Testis (tissue), 3 donors: ENCODE results near the gene CSRNP2. TPM values are rescaled to one million over a fixed set of nuclear protein-coding genes. Genes with fewer than 3 reads are reported as not detected.
A peak's percentile ranks its signal among the peaks of the same experiment; 100 is the strongest.
"Not testable (repeated sequence)": the region's sequence is repeated elsewhere in the genome, so short reads cannot be mapped to it uniquely, and the experiment has no call there.

Source experiments
- DNase-seq: peaks from one replicate; pipeline ENCODE4 v3.0.0-alpha.2; 2019
- H3K27ac ChIP-seq, 2 donors: fragments of 200-600 bp; sonication (generic); one replicate each; pipeline ENCODE4 v1.5.1; 2019
- H3K27me3 ChIP-seq: fragments of 200-600 bp; sonication (generic); one replicate; pipeline ENCODE4 v1.5.1; 2019
- H3K36me3 ChIP-seq: fragments of 200-600 bp; sonication (generic); one replicate; pipeline ENCODE4 v1.5.1; 2017; ENCODE audit warnings: low read depth; ENCODE audit errors: missing control alignments
- H3K4me1 ChIP-seq: fragments of 200-600 bp; sonication (generic); one replicate; pipeline ENCODE4 v1.5.1; 2019
- H3K4me3 ChIP-seq, 2 donors: fragments of 200-600 bp; sonication (generic); one replicate each; pipeline ENCODE4 v1.5.1; 2017 to 2019
- H3K9me3 ChIP-seq: fragments of 200-600 bp; sonication (generic); one replicate; pipeline ENCODE4 v1.5.1; 2017
- POLR2A ChIP-seq: fragments of 450-650 bp; IDR thresholded peaks from one replicate; pipeline ENCODE4 v1.6.1; 2017; ENCODE audit warnings: antibody characterized with exemption, mild to moderate bottlenecking, moderate library complexity
- WGBS, 2 donors: methylation state at CpG; one replicate each; pipeline ENCODE4 v1.1.5; 2018; 5-methylcytosine and 5-hydroxymethylcytosine counted together
- intact Hi-C: fragments of 100-400 bp; cut with DNase I; formaldehyde crosslinking; loops from one replicate; pipeline ENCODE4 v1.15.1; 2023; ENCODE audit warnings: low total_unique reads
- polyA plus RNA-seq: library from polyadenylated mRNA; stranded (reverse); fragments of 350-450 nt; fragmentation: Illumina TruSeq; extraction: RNeasy Lipid Tissue Mini Kit (QIAGEN cat#74804); gene quantifications from one replicate; pipeline ENCODE4 v1.2.3, GENCODE V29; 2014; ENCODE audit warnings: low read depth, low replicate concordance; ENCODE audit not compliant: insufficient read depth
- total RNA-seq, 2 donors: library from RNA; depleted of rRNA; stranded (reverse); fragments of >200 nt; gene quantifications; one replicate each; pipeline ENCODE4 v1.2.3, GENCODE V29; 2016
- TF ChIP-seq, protein P1 (sequence below), 3 experiments: fragments of 450-650 bp in 2 of 3; fragments of 200-600 bp in 1 of 3; sonication (generic) in 1 of 3; IDR thresholded peaks; one replicate each; pipeline ENCODE4 v1.5.1; 2016 to 2019; ENCODE audit warnings: antibody characterized with exemption in 3 of 3, mild to moderate bottlenecking in 2 of 3, moderate library complexity in 1 of 3

Gene CSRNP2
- total and polyA plus RNA-seq, 3 donors from 2014 or later, result 67.6 to 85.3 (median 74.8) TPM

DNA sequence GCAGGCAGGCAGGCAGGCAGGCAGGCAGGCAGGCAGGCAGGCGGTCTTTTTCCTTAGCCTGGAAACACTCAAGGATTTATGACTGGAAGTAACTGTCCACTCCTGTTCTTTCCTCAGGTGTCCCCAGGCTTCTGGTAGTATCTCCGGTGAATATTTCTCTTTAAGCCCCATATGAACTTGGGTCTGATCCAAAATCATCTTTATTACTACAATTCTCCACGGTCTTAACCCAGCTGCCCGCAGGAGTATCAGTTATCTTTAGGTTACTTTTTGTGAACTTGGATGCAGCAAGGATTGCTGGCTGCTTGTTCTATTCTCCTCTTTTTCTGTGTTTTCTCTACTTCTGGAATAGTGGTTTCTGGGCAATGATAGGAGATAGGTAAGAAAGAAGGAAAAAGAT is 3.3 kb downstream of the CSRNP2 start:
- no peak for DNase-seq
- Histone ChIP-seq H3K4me3 (no peak overlapping the region), H3K4me1 (peaks cover 44% of the 10 kb centered on the region), H3K27me3 (no peaks in the 10 kb centered on the region), H3K27ac (no peak overlapping the region), H3K36me3 (no peaks in the 10 kb centered on the region), H3K9me3 (no peaks in the 10 kb centered on the region)
- intact Hi-C loops, result no loop called here
- WGBS, 2 donors, result 56 to 71% methylated on average over 4 of the region's 4 CpGs
- TF ChIP-seq POLR2A, result no peak
- TF ChIP-seq, protein P1, sequence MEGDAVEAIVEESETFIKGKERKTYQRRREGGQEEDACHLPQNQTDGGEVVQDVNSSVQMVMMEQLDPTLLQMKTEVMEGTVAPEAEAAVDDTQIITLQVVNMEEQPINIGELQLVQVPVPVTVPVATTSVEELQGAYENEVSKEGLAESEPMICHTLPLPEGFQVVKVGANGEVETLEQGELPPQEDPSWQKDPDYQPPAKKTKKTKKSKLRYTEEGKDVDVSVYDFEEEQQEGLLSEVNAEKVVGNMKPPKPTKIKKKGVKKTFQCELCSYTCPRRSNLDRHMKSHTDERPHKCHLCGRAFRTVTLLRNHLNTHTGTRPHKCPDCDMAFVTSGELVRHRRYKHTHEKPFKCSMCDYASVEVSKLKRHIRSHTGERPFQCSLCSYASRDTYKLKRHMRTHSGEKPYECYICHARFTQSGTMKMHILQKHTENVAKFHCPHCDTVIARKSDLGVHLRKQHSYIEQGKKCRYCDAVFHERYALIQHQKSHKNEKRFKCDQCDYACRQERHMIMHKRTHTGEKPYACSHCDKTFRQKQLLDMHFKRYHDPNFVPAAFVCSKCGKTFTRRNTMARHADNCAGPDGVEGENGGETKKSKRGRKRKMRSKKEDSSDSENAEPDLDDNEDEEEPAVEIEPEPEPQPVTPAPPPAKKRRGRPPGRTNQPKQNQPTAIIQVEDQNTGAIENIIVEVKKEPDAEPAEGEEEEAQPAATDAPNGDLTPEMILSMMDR (IDR thresholded peaks at IDR 0.05), result no peak

DNA sequence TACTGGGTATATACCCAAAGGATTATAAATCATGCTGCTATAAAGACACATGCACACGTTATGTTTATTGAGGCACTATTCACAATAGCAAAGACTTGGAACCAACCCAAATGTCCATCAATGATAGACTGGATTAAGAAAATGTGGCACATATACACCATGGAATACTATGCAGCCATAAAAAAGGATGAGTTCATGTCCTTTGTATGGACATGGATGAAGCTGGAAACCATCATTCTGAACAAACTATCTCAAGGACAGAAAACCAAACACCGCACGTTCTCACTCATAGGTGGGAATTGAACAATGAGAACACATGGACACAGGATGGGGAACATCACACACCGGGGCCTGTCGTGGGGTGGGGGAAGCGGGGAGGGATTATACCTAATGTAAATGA is 4.5 kb downstream of the CSRNP2 start:
- H3K4me3 ChIP-seq, intact Hi-C loops, H3K27me3 ChIP-seq, DNase-seq, H3K9me3 ChIP-seq, H3K36me3 ChIP-seq, H3K27ac ChIP-seq: not testable (repeated sequence)
- peaks cover 44% of the 10 kb centered on the region for H3K4me1 ChIP-seq
- 93% methylated on average over 6 of the region's 6 CpGs for WGBS, 2 donors

DNA sequence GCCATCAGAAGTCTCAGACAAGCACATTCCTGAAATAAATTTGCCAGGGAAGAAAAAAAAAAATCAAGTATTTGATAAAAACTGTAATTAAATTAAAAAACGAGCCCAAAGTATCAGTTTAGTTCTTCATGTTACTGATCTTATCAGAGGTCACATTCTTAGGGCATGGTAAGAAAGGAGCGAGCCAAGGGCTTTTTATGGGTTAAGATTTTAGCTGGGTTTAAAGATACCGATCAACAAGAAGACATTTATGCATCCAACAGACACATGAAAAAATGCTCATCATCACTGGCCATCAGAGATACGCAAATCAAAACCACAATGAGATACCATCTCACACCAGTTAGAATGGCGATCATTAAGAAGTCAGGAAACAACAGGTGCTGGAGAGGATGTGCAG is 5.0 kb downstream of the CSRNP2 start:
- H3K27me3 ChIP-seq, H3K4me3 ChIP-seq, H3K36me3 ChIP-seq, DNase-seq, H3K27ac ChIP-seq, intact Hi-C loops, H3K9me3 ChIP-seq: not testable (repeated sequence)
- H3K4me1 ChIP-seq, result peaks cover 44% of the 10 kb centered on the region
- WGBS, 2 donors, result 61 to 75% methylated on average over 5 of the region's 5 CpGs

DNA sequence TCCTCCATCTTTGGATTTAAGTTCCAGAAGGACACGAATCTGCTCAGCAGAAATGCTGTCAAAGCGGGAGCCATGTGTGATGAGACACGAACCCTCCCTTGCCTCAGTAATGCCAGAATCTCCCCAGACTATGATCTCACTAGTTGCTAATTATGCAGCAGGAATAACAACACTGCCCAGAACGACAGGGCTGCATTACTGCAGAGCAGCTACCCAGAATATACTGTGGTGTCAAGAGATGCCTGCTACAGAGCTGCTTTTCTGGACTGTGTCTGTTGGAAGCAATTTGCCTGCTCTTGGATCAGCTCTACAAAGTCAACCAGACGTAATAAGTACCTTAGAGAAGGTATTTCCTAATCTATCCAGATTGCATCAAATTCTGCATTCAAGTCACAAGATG is 5.5 kb downstream of the CSRNP2 start:
- Histone ChIP-seq H3K4me3 (no peak overlapping the region), H3K27ac (no peak overlapping the region), H3K9me3 (no peaks in the 10 kb centered on the region), H3K36me3 (no peaks in the 10 kb centered on the region), H3K27me3 (no peaks in the 10 kb centered on the region), H3K4me1 (peaks cover 44% of the 10 kb centered on the region)
- intact Hi-C loops, result no loop called here
- peak; percentile 42 for DNase-seq
- no peak for TF ChIP-seq POLR2A
- TF ChIP-seq, protein P1 (IDR thresholded peaks at IDR 0.05), result no peak
- 33 to 49% methylated on average over 5 of the region's 5 CpGs for WGBS, 2 donors

DNA sequence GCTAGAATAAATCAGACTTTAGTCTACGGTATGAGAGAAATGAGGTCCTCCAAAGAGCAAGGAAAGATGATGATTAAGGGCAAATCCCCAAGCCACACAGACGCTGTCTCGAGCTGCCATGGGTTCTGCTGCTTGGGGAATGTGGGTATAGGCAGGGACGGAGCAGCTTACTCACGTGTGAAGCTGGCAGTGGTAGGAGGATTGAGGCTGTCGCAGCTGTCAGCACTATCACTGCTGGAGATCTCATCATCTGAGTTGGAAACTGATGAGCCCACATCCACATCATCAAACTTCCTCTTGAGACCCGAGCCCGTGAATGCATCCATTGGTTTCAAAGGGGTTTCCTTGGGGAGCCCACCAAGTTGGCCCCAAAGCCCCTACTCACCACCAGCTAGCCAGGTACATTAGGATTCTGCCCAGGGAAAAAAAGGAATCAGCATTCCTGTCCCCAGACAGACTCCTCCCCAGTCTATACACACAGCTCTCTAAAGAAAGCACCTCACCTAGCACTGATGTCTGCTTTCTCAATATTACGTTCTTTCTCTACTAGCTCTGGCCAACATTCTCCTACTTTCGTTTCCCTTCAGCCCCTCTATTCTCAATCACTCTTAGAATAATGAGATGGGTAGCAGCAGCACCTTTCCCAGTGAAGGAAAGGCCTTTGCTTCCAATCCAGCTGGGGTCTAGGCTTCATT is 7.0 kb downstream of the CSRNP2 start:
- TF ChIP-seq POLR2A, result no peak
- TF ChIP-seq, protein P1 (IDR thresholded peaks at IDR 0.05), result no peak
- no peaks in the 10 kb centered on the region for H3K36me3 ChIP-seq
- H3K9me3 ChIP-seq, result no peaks in the 10 kb centered on the region
- H3K27ac ChIP-seq, result no peak overlapping the region
- DNase-seq, result no peak
- intact Hi-C loops, result no loop called here
- H3K27me3 ChIP-seq, result no peaks in the 10 kb centered on the region
- H3K4me3 ChIP-seq, result no peak overlapping the region
- H3K4me1 ChIP-seq, result peaks cover 35% of the 10 kb centered on the region
- WGBS, 2 donors, result 83 to 86% methylated on average over 10 of the region's 10 CpGs

DNA sequence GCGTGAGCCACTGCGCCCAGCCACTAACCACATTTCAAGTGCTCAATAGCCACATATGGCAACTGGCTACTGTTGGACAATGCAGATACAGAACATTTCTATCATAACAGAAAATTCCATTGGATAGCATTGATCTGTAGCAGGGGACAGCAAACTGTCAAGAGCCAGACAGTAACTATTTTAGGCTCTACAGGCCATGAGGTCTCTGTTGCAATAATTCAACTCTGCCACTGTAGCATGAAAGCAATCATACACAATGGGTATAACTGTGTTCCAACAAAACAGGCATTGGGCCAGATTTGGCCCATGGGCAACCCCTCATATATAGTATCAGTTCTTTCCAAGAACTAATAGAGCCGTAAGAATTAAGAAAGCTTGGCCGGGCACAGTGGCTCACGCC is 8.0 kb downstream of the CSRNP2 start:
- no peaks in the 10 kb centered on the region for H3K9me3 ChIP-seq
- no peak overlapping the region for H3K27ac ChIP-seq
- no peak overlapping the region for H3K4me3 ChIP-seq
- TF ChIP-seq, protein P1 (IDR thresholded peaks at IDR 0.05), result no peak
- peaks cover 28% of the 10 kb centered on the region for H3K4me1 ChIP-seq
- H3K36me3 ChIP-seq, result no peaks in the 10 kb centered on the region
- H3K27me3 ChIP-seq, result no peaks in the 10 kb centered on the region
- intact Hi-C loops, result no loop called here
- no peak for DNase-seq
- 84 to 86% methylated on average over 5 of the region's 5 CpGs for WGBS, 2 donors
